ENCODE results near the gene CREM.

CREM gene

DNA sequence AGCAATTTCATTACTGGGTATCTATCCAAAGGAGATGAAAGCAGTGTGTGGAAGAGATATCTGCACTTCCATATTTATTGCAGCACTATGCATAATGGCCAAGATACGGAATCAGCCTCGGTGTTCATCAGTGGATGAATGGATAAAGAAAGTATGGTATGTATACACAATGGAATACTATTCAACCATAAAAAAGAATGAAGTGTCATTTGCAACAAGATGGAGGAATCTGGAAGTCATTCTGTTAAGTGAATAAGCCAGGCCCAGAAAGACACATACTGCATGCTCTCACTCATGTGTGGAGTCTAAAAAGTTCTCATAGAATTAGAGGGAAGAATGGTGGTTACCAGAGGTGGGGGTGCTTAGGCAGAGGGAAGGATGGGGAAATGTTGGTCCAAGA is 35.3 kb downstream of the CREM start:
- Histone ChIP-seq H3K27ac (ENCODE audit: low read depth, low read length) (no peak overlapping the region), H3K9me3 (ENCODE audit: control insufficient read depth in 5 of 5, low read length in 5 of 5) (no peaks in the 10 kb centered on the region), H3K9ac (ENCODE audit: low read length in 5 of 5) (no peak overlapping the region), H3K4me1 (ENCODE audit: control insufficient read depth in 5 of 5, insufficient read depth in 5 of 5, low read length in 5 of 5) (peaks cover 0 to 3% (median 0%) of the 10 kb centered on the region in 5 donors), H3K27me3 (ENCODE audit: control insufficient read depth in 5 of 5, insufficient read depth in 4 of 5, low read length in 5 of 5) (no peaks in the 10 kb centered on the region), H3K4me3 (ENCODE audit: low read depth in 1 of 5, low read length in 5 of 5) (no peak overlapping the region), H3K36me3 (ENCODE audit: control insufficient read depth in 5 of 5, insufficient read depth in 5 of 5, low read length in 5 of 5) (no peaks in the 10 kb centered on the region)

DNA sequence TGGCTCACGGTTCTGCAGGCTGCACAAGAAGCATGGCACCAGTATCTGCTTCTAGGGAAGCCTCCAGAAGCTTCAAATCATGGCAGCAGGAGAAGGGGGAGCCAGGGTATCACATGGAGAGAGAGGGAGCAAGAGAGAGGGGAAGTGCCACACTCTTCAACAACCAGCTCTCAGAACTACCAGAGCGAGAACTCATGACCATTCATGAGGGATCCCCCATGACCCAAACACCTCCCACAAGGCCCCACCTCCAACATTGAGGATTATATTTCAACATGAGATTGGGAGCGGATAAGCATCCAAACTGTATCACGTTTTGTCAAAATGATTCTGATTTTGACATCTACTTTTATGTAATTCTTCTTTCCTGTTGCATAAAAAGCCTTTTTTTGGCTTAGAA is 38.5 kb downstream of the CREM start:
- no peak overlapping the region for H3K9ac ChIP-seq (ENCODE audit: low read length in 5 of 5)
- H3K36me3 ChIP-seq (ENCODE audit: control insufficient read depth in 5 of 5, insufficient read depth in 5 of 5, low read length in 5 of 5) = no peaks in the 10 kb centered on the region
- H3K27me3 ChIP-seq (ENCODE audit: control insufficient read depth in 5 of 5, insufficient read depth in 4 of 5, low read length in 5 of 5) = no peaks in the 10 kb centered on the region
- no peaks in the 10 kb centered on the region for H3K9me3 ChIP-seq (ENCODE audit: control insufficient read depth in 5 of 5, low read length in 5 of 5)
- no peak overlapping the region for H3K27ac ChIP-seq (ENCODE audit: low read depth, low read length)
- no peak overlapping the region for H3K4me3 ChIP-seq (ENCODE audit: low read depth in 1 of 5, low read length in 5 of 5)
- H3K4me1 ChIP-seq (ENCODE audit: control insufficient read depth in 5 of 5, insufficient read depth in 5 of 5, low read length in 5 of 5) = peaks cover 0 to 3% (median 0%) of the 10 kb centered on the region in 5 donors

DNA sequence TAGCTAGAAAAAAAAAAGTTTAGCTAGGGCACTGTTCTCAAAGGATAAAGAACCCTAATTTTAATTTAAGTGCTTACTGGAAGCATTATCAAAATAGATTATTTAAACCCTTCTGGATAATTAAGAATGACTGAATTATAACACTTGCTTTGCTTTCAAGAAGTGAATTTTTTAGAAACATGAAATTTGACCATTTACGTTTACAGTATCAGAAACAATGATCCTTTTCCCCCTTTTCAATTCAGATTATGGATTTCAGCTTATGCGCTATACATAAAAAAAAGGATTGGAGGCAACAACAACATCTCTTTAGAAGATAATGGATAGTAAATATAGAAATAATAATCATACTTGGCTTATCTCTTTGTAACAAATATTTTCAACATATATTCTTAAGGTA is 39.2 kb downstream of the CREM start:
- peaks cover 0 to 3% (median 0%) of the 10 kb centered on the region in 5 donors for H3K4me1 ChIP-seq (ENCODE audit: control insufficient read depth in 5 of 5, insufficient read depth in 5 of 5, low read length in 5 of 5)

GRCh38 chr10:35166607-35167006 is 40.0 kb downstream of the CREM start:
- H3K36me3 ChIP-seq (ENCODE audit: control insufficient read depth in 5 of 5, insufficient read depth in 5 of 5, low read length in 5 of 5) = no peaks in the 10 kb centered on the region
- H3K27ac ChIP-seq (ENCODE audit: low read depth, low read length) = no peak overlapping the region

More for the DNA sequence above, 39.2 kb downstream of the CREM start:
- no peak overlapping the region for H3K4me3 ChIP-seq (ENCODE audit: low read depth in 1 of 5, low read length in 5 of 5)
- H3K9me3 ChIP-seq (ENCODE audit: control insufficient read depth in 5 of 5, low read length in 5 of 5) = no peaks in the 10 kb centered on the region
- H3K9ac ChIP-seq (ENCODE audit: low read length in 5 of 5) = no peak overlapping the region
- H3K27ac ChIP-seq (ENCODE audit: low read depth, low read length) = no peak overlapping the region
- H3K36me3 ChIP-seq (ENCODE audit: control insufficient read depth in 5 of 5, insufficient read depth in 5 of 5, low read length in 5 of 5) = no peaks in the 10 kb centered on the region
- H3K27me3 ChIP-seq (ENCODE audit: control insufficient read depth in 5 of 5, insufficient read depth in 4 of 5, low read length in 5 of 5) = no peaks in the 10 kb centered on the region

GRCh38 chr10:35167342-35167741 is 40.7 kb downstream of the CREM start:
- Histone ChIP-seq H3K4me1 (ENCODE audit: control insufficient read depth in 5 of 5, insufficient read depth in 5 of 5, low read length in 5 of 5) (peaks cover 0 to 9% (median 3%) of the 10 kb centered on the region in 5 donors), H3K36me3 (ENCODE audit: control insufficient read depth in 5 of 5, insufficient read depth in 5 of 5, low read length in 5 of 5) (no peaks in the 10 kb centered on the region), H3K9me3 (ENCODE audit: control insufficient read depth in 5 of 5, low read length in 5 of 5) (no peaks in the 10 kb centered on the region), H3K27me3 (ENCODE audit: control insufficient read depth in 5 of 5, insufficient read depth in 4 of 5, low read length in 5 of 5) (no peaks in the 10 kb centered on the region), H3K4me3 (ENCODE audit: low read depth in 1 of 5, low read length in 5 of 5) (no peak overlapping the region), H3K27ac (ENCODE audit: low read depth, low read length) (no peak overlapping the region), H3K9ac (ENCODE audit: low read length in 5 of 5) (no peak overlapping the region)

More at GRCh38 chr10:35166607-35167006, 40.0 kb downstream of the CREM start:
- Histone ChIP-seq H3K9ac (ENCODE audit: low read length in 5 of 5) (no peak overlapping the region), H3K4me1 (ENCODE audit: control insufficient read depth in 5 of 5, insufficient read depth in 5 of 5, low read length in 5 of 5) (peaks cover 0 to 3% (median 0%) of the 10 kb centered on the region in 5 donors), H3K27me3 (ENCODE audit: control insufficient read depth in 5 of 5, insufficient read depth in 4 of 5, low read length in 5 of 5) (no peaks in the 10 kb centered on the region), H3K4me3 (ENCODE audit: low read depth in 1 of 5, low read length in 5 of 5) (no peak overlapping the region), H3K9me3 (ENCODE audit: control insufficient read depth in 5 of 5, low read length in 5 of 5) (no peaks in the 10 kb centered on the region)

- Histone ChIP-seq H3K4me1 (ENCODE audit: control insufficient read depth in 5 of 5, insufficient read depth in 5 of 5, low read length in 5 of 5) (peaks cover 0 to 13% (median 7%) of the 10 kb centered on the region in 5 donors), H3K27me3 (ENCODE audit: control insufficient read depth in 5 of 5, insufficient read depth in 4 of 5, low read length in 5 of 5) (no peaks in the 10 kb centered on the region), H3K9ac (ENCODE audit: low read length in 5 of 5) (no peak overlapping the region), H3K9me3 (ENCODE audit: control insufficient read depth in 5 of 5, low read length in 5 of 5) (no peaks in the 10 kb centered on the region), H3K36me3 (ENCODE audit: control insufficient read depth in 5 of 5, insufficient read depth in 5 of 5, low read length in 5 of 5) (no peaks in the 10 kb centered on the region), H3K27ac (ENCODE audit: low read depth, low read length) (no peak overlapping the region), H3K4me3 (ENCODE audit: low read depth in 1 of 5, low read length in 5 of 5) (no peak overlapping the region)
Measured at GRCh38 chr10:35172146-35172545, 45.5 kb downstream of the CREM start.

DNA sequence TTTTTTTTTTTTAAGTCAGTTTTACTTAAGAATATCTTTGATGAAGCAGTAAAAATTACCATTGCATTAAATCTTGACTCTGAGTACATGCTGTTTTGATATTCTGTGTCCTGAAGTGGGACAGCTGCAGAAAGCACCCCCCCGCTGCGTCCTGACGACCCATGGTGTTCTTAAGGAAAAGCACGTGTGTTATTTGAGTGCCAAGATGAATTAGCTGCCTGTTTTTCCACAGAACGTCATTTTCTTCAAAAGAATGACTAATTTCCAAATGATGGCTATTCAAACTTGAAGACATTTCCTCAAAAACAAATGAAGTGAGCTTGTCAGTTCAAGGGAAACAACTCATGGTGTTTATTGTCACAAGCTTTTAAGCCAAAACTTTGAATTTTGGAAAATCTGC is 45.9 kb downstream of the CREM start:
- H3K27me3 ChIP-seq (ENCODE audit: control insufficient read depth in 5 of 5, insufficient read depth in 4 of 5, low read length in 5 of 5) = no peaks in the 10 kb centered on the region
- peak overlapping the region; percentile 29 for H3K27ac ChIP-seq (ENCODE audit: low read depth, low read length)
- no peaks in the 10 kb centered on the region for H3K9me3 ChIP-seq (ENCODE audit: control insufficient read depth in 5 of 5, low read length in 5 of 5)
- no peak overlapping the region for H3K4me3 ChIP-seq (ENCODE audit: low read depth in 1 of 5, low read length in 5 of 5)
- peaks cover 0 to 13% (median 7%) of the 10 kb centered on the region in 5 donors for H3K4me1 ChIP-seq (ENCODE audit: control insufficient read depth in 5 of 5, insufficient read depth in 5 of 5, low read length in 5 of 5)
- no peaks in the 10 kb centered on the region for H3K36me3 ChIP-seq (ENCODE audit: control insufficient read depth in 5 of 5, insufficient read depth in 5 of 5, low read length in 5 of 5)
- H3K9ac ChIP-seq (ENCODE audit: low read length in 5 of 5) = no peak overlapping the region

DNA sequence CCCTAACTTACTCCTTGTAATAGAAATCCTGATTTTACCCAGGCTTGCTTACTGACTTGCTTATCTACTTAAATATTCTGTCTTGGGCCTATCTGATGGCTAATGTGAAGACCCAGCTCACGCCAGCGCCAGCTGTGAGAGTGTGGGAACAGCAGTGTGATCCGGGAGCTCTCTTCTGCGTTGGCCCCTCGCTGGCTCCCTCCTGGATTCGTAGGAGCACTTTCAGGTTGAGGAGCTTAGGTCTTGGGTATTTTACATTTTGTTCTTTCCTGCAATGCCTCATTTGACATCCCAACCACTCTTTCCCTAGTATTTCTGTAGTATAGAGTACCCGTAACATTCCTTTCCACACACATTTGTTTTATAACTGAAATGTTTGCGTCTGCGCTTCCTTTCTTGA is 51.7 kb downstream of the CREM start:
- no peak overlapping the region for H3K27ac ChIP-seq (ENCODE audit: low read depth, low read length)
- H3K4me3 ChIP-seq (ENCODE audit: low read depth in 1 of 5, low read length in 5 of 5) = no peak overlapping the region
- H3K4me1 ChIP-seq (ENCODE audit: control insufficient read depth in 5 of 5, insufficient read depth in 5 of 5, low read length in 5 of 5) = peaks cover 0 to 2% (median 0%) of the 10 kb centered on the region in 5 donors
- peaks cover 0 to 2% (median 0%) of the 10 kb centered on the region in 5 donors for H3K36me3 ChIP-seq (ENCODE audit: control insufficient read depth in 5 of 5, insufficient read depth in 5 of 5, low read length in 5 of 5)
- H3K9me3 ChIP-seq (ENCODE audit: control insufficient read depth in 5 of 5, low read length in 5 of 5) = no peaks in the 10 kb centered on the region
- H3K9ac ChIP-seq (ENCODE audit: low read length in 5 of 5) = no peak overlapping the region
- no peaks in the 10 kb centered on the region for H3K27me3 ChIP-seq (ENCODE audit: control insufficient read depth in 5 of 5, insufficient read depth in 4 of 5, low read length in 5 of 5)

DNA sequence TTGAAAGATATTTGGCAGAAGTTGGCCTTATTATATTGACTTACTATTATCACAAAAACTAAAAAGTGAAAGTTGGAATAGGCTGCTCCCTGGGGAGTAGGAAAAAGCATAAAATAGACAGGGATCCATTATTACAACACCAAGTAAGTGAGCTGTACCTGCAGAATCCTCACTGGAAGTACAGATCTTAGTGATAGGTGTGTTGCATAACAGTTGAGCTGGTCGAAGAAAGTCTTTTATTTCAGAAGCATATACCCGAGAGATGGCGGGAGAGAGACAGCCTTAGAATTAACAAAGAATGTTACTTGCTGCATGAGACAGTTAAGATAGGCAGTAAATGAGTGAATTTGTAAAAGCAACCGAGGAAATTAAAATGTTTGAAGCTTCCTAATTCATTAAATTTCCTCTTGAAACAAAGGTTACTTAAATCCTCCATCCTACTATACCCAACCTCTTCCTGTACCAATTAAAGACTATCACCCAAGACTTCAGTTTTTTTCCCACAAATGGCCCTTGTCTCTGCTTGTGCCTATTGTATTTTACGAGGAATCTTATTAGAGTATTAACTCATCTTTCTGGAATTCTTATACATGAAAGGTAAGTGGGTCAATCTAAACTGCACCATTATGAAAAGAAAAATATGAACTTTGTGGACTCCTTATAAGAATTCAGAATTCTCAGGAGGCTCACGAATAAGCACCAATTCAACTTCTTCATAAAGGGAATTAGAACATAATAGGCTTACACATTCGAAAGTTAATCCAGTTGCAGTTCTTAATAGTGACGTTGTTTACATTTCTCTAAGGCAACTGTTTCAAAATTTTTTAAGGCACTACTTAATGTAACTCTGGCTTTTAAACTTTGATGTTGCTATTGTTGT is 56.2 kb downstream of the CREM start:
- Histone ChIP-seq H3K27me3 (ENCODE audit: control insufficient read depth in 5 of 5, insufficient read depth in 4 of 5, low read length in 5 of 5) (no peaks in the 10 kb centered on the region), H3K4me1 (ENCODE audit: control insufficient read depth in 5 of 5, insufficient read depth in 5 of 5, low read length in 5 of 5) (peaks cover 0 to 3% (median 2%) of the 10 kb centered on the region in 5 donors), H3K9me3 (ENCODE audit: control insufficient read depth in 5 of 5, low read length in 5 of 5) (no peaks in the 10 kb centered on the region), H3K27ac (ENCODE audit: low read depth, low read length) (no peak overlapping the region), H3K9ac (ENCODE audit: low read length in 5 of 5) (no peak overlapping the region), H3K4me3 (ENCODE audit: low read depth in 1 of 5, low read length in 5 of 5) (no peak overlapping the region), H3K36me3 (ENCODE audit: control insufficient read depth in 5 of 5, insufficient read depth in 5 of 5, low read length in 5 of 5) (peaks cover 0 to 2% (median 0%) of the 10 kb centered on the region in 5 donors)

GRCh38 chr10:35184527-35185171 is 58.0 kb downstream of the CREM start:
- H3K4me1 ChIP-seq (ENCODE audit: control insufficient read depth in 5 of 5, insufficient read depth in 5 of 5, low read length in 5 of 5) = peaks cover 0 to 3% (median 2%) of the 10 kb centered on the region in 5 donors
- no peaks in the 10 kb centered on the region for H3K27me3 ChIP-seq (ENCODE audit: control insufficient read depth in 5 of 5, insufficient read depth in 4 of 5, low read length in 5 of 5)
- H3K4me3 ChIP-seq (ENCODE audit: low read depth in 1 of 5, low read length in 5 of 5) = no peak overlapping the region
- H3K9ac ChIP-seq (ENCODE audit: low read length in 5 of 5) = peak overlapping the region in 1 of 5 donors; percentile 48
- H3K27ac ChIP-seq (ENCODE audit: low read depth, low read length) = peak overlapping the region; percentile 59
- H3K9me3 ChIP-seq (ENCODE audit: control insufficient read depth in 5 of 5, low read length in 5 of 5) = no peaks in the 10 kb centered on the region
- peaks cover 0 to 2% (median 0%) of the 10 kb centered on the region in 5 donors for H3K36me3 ChIP-seq (ENCODE audit: control insufficient read depth in 5 of 5, insufficient read depth in 5 of 5, low read length in 5 of 5)

Data from subcutaneous abdominal adipose tissue (tissue), 5 donors.